NCI-H510A (cell line): Measurements from ENCODE around the gene MYRIP.

Experiments
- DNase-seq: peaks from one replicate; lab custom pipeline; 2025; lab: John Stamatoyannopoulos, UW

MYRIP gene

DNA sequence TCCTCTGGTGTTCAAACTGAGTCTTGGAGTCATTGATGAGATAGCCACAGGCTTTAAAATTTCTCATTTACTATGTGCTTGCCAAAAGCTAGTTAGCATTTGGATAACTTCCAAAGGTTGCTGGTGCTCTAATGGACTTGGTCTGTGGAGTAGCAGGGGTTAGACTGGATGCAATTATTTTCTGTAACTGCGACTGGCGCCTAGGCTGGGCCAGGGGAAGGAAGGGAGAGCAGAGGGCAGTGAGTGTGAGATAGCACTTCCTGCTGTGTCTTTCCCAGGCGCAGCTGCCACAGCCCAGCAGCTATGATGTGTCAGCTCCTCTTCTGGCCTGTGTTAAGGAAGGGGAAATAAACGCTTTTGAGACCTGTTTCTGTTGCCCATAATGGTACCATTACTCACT lies 98.6 kb downstream of the MYRIP start:
- no peak for DNase-seq

DNA sequence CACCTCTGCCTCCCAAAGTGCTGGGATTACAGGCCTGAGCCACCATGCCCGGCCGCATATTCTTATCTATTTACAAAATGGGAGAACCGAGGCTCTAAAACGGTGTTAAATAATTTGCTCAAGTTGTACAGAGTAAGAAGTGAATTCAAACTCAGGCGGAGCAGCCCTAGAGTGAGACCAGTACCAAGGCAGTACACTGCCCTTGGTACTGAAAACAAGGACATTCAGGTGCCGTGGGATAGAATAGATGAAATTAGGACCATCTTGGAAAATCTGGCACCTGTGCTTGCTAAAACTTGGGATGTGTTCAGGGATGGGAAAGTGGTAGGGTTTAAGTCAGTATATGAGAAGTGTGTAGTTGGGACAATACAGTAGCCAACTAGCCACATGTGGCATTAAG lies 100.7 kb downstream of the MYRIP start:
- DNase-seq: no peak

GRCh38 chr3:39910826-39911464 lies 101.5 kb downstream of the MYRIP start:
- DNase-seq: no peak

DNA sequence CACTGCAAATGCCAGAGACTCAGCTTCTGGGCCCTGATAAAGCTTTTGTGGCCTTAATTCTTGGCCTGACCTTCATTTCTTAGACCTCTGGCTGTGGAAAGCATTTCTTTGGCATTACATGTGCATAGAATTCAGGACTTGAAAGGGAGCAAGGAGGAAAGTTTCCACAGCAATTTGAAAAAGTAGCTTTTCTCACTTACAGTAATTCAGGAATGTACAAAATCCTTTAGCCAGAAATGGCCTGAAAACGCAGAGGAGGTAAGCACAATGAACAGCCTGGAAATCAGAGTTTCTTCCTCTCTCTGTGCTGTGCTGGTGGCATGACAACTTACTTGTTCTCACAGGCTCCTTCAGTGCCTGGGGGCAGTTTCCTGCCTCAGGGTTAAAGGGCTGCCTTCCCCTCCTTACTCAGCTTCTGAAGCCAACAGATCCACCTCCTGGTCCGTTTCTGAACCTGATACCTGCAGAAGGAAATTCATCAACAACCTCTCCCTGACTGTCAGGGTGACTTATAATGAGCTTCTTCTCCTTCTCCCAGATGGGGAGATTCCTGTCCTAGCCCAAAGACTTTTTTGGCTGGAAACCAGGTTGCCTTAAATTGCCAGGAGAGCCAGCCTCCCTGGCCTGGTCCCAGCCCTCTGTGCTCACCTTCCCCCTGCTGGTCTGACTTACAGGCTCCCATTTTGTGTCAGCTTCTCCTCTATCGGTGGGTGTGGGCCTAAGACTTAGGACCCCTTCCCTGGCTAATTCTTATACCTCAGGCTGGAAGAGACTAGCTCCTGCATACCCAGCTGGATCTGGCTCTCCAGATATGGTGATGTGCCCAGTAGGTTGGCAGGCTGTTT lies 102.3 kb downstream of the MYRIP start:
- no peak for DNase-seq

- no peak for DNase-seq
Observed at GRCh38 chr3:39915027-39915426, 105.6 kb downstream of the MYRIP start.

DNA sequence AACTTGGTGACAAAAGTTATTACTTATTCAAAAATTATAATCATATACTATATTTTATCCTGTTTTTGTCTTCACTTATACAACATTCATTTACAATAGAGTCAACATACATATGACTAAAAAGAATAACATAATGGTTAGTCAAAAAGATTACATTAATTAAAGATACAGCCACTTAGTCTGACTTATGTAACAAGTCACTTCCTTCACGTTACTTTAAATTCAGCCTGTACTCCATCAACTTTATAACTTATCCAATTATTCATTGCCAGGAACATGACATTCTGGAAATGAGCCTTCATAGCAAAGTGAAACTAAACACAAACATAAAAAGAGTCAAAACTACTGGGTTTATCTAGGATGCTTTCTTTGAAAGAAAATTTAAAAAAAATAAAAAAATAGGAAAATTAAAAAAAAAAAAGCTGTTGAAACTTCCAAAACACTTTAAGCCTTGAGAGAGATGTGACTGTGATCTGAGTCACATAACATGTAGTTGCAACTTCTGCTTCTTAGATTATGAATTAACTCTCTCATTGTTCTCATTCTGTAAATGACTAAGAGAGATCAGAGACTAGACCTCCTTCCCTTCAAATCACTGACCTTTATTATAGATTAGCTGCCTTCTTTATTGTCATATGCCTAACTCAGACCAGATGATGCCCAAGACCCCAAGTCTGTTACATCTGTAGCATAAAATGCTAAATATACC lies 107.8 kb downstream of the MYRIP start:
- DNase-seq: no peak

GRCh38 chr3:39919281-39919680 lies 109.9 kb downstream of the MYRIP start:
- no peak for DNase-seq

DNA sequence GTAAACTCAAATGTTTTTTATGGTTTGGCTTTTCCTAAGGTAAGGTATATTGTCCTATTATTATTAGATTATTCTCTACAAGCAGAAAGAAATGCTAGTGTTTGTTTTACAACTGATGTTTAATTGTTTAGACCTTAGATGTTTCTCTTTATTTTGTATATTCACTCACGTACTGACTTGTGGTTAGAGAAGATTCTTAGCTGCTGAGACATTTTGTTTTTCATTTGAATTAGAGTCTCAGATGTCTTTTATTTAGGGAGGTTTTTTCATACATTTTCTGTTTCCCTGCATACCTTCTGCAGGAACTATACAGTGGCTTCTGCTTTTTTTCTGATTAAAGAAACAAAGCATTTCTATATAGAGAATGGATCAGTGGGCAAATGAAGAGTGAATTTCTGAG lies 110.9 kb downstream of the MYRIP start:
- no peak for DNase-seq

DNA sequence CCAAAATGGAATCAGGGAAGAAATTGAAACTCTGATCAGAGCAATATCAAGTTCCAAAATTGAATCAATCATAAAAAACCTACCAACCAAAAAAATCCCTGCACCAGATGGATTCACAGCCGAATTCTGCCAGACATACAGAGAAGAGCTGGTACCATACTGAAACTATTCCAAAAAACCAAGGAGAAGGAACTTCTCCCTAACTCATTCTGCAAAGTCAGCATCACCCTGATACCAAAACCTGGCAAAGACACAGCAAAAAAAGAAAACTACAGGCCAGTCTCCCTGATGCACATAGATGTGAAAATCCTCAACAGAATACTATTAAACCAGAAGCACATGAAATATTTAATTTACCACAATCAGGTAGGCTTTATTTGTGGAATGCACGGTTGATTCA lies 118.1 kb downstream of the MYRIP start:
- DNase-seq: no peak

DNA sequence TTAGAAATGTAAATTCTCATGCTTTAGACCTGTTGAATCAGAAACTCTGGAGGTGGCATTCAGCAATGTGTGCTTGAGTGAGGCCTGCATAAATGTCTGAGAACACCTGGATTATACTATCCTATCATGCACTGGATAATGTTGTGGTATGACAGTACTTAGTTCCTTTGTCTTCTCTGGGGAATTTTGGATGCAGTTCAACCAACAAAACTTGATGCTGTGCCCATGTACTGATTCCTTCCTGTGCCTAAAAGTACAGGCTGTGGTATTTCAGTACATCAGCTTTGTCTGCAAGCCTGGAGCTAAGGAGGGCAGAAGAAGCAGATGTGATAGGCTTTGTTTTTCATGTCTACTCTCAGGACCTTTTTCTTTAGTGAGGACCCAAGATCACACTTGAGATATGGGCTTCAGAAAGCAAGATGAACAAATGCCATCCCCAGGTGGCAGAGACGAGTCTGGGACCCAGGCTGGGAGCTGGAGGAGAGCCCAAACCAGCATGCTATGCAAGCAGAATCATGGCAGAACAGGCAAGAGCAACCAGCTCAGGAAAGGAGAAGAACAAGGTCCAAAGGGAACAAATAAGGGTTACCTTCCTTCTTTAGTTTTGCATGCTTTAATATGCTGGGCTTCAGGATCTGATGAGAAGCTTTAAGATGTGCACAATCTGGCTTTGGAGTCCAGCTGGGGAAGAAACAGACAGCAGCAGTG lies 124.7 kb downstream of the MYRIP start:
- no peak for DNase-seq

GRCh38 chr3:39934696-39935095 lies 125.3 kb downstream of the MYRIP start:
- DNase-seq: no peak

DNA sequence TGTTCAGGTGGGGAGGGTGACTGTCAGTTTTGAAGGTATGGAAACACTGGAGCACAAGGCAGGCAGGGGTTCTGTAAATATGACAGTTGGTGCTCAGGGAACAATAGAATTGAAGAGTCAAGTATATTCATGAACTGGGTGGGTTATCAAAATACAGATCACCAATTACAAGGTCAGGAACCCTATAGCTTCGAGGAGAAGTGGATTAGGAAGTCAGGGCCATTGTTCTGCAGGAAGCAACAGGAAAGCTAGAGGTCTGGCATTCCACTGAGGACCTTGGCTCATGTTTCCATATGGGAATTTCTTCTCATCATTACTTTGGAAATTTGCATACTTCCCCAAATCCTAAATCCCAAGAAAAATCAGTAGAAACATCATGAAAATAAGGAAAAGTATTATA lies 125.9 kb downstream of the MYRIP start:
- DNase-seq: no peak

- DNase-seq: no peak
Observed at GRCh38 chr3:39936848-39937247, 127.4 kb downstream of the MYRIP start.

- DNase-seq: no peak
Observed at GRCh38 chr3:39937315-39937714, 127.9 kb downstream of the MYRIP start.

DNA sequence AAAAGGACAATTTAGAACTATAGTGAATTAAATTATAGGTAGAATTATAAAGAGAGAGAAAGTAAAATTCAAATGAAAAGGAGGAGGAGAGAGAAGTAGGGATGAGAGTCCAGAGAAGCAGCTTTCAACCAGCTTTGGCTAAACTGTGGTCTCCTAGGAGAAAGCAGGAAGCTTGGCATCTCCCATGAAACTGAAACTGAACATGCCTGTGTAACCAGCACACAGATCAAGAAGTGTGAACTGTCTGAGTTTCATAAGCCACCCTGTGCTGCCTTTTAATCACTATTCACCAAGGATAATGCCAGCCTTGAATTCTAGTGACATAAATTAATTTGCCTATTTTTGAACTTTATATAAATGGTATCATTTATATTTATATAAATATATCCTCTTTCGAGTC lies 128.5 kb downstream of the MYRIP start:
- DNase-seq: no peak

DNA sequence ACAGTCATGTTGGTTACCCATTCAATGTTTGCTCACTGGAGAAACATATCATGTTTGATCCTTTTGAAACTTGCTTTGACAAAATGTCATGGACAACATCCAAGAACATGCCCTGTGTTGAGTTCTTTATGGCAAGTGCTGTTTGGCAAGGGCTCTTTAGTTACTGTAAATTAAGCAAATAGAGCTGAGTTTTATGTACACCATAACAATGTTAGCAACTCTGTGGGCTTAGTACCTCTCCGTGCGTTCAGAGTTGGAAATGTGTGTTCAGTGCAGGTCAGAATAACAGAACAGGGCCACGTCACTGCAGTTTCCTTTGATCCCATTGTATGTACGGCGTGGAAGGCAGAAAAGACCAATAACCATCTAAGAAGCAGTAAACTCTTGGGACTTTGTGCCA lies 132.5 kb downstream of the MYRIP start:
- peak; percentile 11 for DNase-seq

- DNase-seq: no peak
Observed at GRCh38 chr3:39960515-39961191, 151.2 kb downstream of the MYRIP start.

GRCh38 chr3:39961230-39961629 lies 151.8 kb downstream of the MYRIP start:
- no peak for DNase-seq

DNA sequence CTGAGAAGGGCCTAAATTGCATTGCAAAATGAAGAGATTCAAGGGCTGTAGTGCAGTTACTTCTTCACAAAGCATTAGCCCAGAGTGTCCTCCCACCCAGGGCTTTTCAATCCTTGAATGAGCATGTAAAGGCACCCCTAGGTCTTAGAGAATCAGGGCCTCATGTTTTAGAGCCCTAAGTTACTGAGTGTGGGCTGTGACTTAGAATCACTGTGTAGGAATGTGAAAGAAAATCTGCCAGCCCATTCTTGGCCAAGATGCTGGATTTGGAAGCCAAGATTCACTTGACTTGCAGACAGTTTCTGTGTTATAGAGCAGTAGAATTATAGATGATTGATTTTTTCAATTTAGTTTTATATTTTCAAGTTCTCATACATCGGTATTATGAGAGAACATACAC lies 153.2 kb downstream of the MYRIP start:
- DNase-seq: no peak

DNA sequence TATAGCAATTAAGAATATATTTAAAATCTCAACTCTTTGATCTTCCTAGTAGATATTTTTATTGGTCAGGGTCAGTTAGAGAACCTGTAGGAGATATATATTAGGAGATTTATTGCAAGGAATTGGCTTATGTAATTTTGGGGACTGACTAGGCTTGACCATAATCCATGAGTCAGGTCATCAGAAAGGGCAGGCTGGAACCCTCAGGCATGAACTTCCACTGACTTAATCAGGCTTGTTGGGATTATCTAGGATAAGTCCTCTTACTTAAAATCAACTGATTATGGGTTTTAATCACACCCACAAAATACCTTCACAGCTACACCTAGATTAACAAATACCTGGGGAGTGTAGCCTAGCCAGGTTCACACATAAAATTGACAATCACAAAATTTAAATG lies 156.1 kb downstream of the MYRIP start:
- no peak for DNase-seq

DNA sequence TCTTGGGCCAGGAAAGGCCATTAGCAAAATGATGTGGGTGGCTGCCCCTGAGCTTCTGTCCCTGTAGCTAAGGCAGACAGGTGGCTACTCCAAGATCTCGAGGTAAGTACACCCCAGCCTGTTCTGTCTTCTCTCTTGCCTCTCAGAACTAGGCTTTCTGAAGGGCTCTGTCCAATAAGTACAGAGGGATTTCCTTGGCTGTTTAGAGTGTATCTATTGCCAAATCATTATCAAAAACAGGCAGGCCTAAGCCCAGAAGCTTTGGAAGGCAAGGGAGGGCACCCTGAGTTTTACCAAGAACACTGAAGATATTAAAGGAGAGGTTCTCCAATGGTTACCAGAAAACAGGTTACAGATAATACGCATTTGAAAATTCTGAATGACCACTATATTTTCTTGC lies 156.6 kb downstream of the MYRIP start:
- no peak for DNase-seq

GRCh38 chr3:39970982-39971381 lies 161.6 kb downstream of the MYRIP start:
- DNase-seq: no peak
